Stimulated activated CD4-positive, alpha-beta T cell treated with anti-CD3 and anti-CD28 coated beads, Interleukin-4, amount 100 ng/mL, for 24 hours (primary cell): ENCODE results near the gene XKRX.

Source experiments
- DNase-seq: peaks from one replicate; pipeline ENCODE4 v3.0.0-alpha.2; 2020

XKRX gene

DNA sequence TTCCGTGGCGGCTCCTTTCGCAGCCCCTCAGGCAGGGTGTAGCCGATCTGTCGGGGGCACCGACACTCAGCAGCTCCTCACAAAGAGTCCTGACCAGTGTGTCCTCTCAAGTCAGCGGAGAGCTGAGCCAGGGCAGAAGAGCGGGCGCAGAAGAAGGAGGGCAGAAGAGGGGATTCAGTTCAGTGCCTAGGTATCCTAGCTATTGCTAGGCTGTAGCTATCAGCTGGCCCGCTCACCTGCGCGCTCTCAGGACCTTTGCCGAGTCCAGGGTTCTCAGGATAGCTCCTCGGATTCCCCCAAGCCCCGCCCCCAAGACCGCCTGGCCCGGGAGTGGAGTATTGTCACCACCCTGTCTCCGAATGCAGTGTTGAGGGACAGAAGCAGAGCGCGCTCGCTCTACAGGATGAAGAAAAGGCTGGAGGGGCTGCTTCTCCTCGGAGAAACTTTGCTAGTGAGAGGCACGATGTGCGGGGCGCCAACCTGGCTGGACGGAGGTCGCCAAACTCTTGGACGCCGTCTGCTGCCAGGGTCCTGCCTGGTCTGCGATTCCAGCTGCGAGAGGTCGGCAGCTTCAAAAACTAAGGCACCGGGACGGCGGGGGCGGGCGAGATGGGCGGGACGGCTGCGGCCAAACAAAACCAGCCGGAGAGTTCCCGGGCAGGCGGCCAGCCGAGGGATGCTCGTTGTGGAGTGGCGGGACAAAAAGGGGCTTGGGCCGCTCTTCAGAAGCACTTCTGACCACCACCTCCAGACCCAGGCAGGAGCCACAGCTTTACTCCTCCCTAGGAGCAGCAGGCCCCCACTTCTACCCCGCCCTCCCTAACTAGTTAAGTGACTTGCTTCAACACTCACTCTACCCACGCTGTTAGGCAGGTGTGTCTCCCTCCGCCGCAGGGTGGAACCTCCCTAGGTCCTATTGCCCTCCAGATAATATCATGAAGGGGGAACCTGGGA lies at the start of gene XKRX:
XKRX (minus strand) TSS at position 258 of the 954 bp plus-strand sequence. CDS start 613 bp downstream, outside the sequence.
- DNase-seq = peak; percentile 32

DNA sequence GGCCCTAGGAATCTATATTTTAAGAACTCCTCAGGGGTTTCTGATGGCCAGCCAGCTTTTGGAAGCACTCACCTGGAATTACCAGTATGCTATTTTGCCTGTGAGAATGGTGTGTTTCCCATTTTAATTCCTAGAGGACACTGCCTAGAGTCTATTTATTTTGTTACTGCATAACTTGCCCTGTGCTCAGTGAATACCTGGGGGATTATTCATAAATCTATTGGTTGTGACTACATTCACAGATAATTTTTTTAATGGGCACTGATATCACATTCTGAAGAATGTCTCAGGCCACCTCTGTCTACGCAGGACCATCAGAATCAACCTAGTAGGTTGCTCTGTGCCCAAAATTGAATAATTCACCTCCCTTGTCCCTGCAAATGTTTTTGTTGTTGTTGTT lies 47.5 kb upstream of the XKRX start:
- DNase-seq = no peak

DNA sequence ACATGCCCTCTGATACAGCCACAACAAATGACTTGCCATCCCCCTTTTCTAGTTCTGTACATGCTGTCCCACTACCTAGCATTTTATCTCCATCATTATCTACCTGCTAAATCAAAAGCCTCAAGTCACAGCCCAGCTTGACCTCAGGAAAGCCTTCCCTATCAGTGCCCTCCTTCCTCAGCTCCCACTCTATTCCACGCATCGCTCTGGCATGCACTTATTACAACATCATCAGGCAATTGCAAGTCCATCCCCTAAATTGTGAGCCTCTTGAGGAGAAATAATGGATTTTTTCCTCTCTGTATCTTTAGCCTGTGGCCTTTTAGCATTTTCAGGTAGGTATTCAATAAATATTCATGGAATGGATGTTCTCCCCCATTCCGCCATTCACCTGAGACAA lies 46.5 kb upstream of the XKRX start:
- DNase-seq = no peak

DNA sequence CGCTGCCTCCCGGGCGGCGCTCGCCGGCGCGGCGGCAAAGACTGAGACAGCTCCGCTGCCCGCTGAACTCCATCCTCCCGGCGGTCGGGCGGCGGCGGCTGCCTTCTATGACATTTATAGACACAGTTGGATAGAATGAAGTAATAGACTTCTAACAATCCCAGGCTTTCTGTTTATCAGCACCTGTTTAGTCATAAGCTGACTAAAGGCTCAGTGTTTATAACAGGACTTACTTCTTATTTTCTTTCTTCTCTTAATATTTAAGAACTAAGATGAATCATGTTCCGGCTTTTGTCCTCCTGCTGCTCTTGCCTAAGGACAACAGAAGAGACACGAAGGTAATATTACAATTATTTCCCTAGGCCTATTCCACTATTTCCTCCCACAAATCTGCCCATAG lies 44.7 kb upstream of the XKRX start:
- no peak for DNase-seq

DNA sequence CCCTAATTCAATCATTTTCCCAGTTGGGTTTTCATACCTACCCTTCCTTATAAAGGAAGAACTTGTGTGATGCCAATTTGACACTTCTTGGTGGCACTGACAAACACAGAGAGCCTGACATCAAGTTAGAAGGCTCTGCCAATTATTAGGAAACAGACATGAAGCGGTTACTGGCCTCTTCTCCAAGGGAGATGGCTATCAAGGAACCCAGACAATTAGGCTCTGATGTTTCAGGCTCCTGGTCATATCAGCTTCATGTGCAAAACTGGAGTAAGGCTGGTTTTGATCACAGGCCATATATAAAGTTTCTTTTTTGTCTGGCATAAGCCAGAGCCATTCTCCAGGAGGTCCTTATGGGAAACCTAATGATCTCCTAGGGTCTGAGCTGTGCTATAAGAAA lies 41.2 kb upstream of the XKRX start:
- DNase-seq = no peak

DNA sequence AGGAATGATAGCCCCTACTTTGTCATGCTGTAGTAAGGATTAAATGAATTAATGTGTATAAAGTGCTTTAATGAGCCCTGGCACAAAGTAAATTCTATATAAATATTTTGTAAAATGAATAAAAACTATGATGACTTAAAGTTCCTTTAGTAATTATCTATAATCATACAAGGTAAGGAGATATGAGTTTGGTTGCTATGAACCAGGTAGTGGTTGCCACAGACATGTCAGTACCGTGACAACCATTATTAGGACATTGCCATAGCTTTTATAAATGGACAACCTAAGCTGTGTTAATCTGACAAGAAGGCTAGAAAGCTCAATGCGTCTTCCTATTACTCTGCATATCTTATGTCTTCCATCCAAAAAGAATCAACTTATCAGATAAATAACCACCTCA lies 40.7 kb upstream of the XKRX start, which contains the start of gene ARL13A:
ARL13A (plus strand) TSS at position 301 of the 400 bp plus-strand sequence. CDS start 3,982 bp downstream, outside the sequence.
- no peak for DNase-seq

DNA sequence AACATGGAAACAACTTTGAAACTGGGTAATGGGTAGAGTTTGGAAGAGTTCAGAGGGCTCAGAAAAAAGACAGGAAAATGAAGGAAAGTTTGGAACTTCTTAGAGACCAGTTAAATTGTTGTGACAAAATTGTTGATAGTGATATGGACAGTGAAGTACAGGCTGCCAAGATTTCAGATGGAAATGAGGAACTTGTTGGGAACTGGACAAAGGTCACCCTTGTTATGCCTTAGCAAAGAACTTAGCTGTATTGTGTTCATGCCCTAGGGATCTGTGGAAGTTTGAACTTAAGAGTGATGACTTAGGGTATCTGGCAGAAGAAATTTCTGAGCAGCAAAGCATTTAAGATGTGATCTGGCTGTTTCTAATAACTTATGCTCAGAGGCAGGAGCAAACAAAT lies 35.6 kb upstream of the XKRX start:
- DNase-seq = no peak

DNA sequence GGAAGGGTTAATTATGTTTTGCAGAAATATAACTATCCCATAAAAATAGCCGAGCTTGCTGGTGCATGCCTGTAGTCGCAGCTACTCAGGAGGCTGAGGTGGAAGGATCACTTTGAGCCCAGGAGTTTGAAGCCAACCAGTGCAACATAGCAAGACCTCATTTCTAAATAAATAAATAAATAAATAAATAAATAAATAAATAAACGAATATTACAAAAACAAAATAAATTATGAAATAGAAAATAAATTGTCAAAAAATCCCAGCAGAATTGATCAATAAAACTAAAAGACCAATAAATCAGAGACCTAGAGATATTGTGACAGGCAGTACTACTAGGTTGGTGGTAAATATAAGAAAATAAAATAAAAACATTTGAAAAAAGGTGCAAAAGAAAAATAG lies 34.1 kb upstream of the XKRX start:
- DNase-seq = no peak

DNA sequence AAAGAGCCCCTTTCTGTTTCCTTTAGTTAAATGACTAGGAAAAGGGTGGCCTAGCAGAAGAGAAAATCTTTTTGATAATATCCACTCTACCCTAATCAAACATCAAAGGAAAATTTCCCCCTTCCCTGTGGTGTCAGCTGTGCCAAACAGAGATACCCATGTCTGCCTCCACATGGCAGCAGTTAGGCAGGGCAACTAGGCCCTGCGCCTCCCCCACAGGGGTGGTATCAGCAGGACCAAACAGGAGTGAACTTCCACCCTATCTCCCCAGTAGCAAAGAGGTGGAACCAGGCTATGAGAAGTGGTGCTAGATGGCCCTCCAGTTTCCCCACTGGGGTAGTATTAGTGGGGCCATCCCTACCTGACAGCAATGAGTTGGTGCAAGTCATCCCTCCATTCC lies 19.8 kb upstream of the XKRX start:
- DNase-seq = no peak

DNA sequence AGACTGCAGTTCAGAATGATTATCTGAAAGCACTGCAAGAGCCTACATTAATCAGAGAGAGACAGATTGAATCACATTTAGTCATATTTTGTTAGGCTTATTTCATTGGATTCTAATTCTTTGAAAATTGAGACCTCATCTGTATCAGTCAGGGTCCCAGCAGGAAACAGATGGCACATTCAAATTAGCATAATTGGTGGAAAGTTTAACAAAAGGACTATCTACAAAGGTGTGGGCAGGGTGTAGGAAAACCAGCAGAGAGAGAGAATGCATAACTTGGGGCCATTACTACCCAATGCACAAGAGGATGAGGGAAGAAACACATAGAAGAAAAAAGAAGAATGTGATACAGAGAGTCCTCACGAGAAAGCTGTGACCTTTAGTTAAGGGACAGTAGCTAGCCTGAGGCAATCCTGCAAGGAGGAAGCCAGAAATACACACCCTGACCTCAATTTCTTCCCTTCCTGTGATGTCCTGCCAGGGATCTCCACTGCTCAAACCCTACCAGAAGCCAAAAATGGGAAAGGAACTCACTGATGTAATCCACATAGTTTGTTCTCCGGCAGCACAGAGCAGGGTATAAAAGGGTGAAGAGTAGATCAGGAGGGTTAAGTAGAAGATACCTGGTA lies 17.7 kb upstream of the XKRX start:
- no peak for DNase-seq

DNA sequence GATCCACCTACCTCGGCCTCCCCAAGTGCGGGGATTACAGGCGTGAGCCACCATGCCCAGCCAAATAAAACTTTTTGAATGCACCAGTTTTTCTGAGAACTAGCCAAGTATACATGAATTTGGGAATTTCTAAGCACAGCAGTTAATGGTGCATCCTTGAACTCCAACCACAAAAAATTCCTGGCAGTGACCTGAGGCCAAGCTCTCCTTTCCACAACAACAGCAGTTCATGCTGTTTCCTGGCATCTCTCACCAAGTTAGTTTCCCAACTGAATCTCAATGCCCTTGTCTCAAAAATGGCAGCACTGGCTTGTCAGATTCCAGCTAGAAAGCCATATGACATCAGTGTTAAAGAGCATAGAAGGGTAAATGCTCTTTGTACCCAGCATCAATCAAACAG lies 15.9 kb upstream of the XKRX start:
- DNase-seq = no peak

DNA sequence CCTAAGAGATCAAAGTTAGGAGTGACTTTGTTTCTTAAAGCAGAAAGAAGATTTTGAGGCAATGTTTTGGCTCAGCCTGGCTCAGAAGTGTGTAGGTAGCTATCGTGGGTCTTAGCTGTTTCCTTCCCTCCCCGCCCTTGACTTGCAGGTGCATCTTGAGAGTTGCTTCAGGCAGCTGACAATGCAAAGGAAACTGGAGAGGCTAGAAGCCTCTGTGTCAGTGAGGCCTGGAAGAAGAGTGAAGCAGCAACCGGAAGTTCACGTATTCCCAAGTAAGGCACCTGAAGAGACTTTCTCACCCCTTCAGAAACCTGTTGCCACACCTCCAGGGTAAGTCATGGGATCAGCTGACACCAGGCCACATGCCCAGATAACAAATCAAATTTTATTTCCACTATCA lies 10.6 kb upstream of the XKRX start:
- no peak for DNase-seq

DNA sequence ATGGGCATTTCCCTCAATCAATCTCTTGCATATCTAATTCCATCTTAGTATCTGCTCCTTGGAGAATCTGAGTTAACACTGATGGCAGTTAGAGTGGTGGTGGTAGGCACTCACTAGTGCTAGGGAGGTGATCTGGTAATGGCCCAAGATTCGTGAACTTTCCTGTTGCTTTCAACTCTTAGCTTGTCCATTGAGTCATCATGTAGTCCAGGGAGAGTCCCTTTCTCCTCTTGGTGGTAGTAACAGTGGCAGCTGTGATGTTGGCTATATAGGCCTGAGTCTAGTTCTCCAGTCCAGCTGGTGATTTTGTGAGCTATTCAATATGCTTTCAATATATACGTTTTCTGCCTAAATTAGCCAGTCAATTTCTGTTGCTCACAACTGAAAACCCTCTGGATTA lies 7.0 kb upstream of the XKRX start:
- DNase-seq = no peak

DNA sequence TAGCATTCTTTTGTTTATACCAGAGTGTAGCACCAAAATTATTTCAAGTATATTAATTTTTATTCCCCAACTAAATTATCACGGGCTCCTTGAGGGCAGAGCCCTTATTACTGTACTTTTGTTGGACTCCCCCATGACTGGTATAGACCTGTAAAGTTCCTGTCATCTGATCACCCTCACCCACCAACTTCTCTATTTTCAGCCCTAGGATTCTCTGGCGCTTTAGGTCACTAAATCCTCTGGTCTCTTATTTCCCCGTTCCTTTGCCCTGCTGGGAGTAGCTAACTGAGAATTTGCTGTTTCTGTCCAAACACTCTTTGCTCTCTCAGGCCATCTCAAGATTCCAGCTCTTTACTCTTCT lies 3.2 kb upstream of the XKRX start:
- DNase-seq = no peak

DNA sequence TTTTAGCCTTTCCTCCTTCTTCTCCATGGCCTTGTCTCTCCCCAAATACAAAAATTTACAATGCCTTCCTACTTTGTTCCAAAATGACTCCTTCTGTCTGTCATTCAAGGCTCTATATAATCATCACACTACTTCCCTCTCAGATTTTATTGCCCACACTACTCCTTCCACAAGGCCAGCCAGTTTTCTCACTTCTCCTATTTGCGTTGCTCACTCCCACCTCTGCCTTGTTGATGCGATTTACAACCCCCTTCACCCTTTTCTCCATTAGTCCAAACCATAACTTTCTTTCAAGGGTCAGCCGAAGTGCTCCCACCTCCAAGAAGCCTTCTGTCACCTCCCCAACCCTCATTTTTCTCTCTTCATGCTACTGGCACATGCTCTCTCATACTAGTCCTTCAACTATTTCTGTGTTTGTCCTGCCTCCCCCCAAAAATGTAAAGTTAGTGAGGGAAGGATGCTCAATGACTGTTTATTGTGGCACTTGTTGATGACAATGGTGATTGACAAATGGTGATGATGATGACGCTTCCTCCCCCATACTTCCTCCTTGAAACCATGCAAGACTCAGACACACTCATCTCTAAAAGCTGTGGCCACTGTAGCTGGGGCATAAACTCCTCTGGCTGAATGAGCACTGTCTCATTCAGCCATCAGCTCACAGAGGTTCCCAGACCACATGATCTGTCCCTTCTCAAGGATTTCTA lies 2.7 kb upstream of the XKRX start:
- DNase-seq = peak; percentile 4

DNA sequence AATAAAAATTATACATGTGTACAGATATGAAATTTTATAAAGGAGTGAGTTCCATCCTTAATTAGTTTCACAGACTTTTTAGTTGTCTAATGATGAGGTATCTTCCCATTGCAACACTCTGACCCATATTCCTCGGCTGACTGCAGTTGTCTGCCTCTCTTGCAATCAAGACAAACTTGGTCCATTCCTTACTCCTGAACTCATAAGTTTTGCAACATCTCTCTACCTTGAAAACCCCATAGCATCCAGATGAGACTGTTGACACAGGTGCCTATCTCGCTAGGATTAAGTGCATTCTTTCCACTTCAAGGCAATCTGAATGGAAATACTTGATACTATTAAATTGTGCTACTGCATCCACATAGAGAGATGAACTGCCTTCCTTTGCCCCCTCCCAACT lies 2.3 kb downstream of the XKRX start:
- DNase-seq = no peak

DNA sequence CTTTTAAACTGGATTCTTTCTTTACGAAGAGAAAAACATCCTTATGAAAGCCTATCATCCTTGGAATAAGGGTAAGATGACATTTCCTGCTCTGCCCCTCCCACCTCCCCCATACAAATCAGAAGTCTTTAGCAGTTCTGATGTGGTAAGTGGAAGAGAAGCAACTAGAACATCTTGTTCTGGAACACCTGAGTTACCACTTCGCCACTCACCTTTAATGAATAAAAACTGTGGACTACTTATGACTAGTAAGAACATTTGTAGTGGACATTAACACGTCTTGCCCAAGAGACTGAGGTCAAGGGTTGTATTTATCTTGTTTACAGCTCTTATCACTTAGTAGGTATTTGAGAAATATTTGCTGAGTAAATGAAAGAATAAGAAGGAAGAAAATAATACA lies 4.3 kb downstream of the XKRX start:
- DNase-seq = no peak

DNA sequence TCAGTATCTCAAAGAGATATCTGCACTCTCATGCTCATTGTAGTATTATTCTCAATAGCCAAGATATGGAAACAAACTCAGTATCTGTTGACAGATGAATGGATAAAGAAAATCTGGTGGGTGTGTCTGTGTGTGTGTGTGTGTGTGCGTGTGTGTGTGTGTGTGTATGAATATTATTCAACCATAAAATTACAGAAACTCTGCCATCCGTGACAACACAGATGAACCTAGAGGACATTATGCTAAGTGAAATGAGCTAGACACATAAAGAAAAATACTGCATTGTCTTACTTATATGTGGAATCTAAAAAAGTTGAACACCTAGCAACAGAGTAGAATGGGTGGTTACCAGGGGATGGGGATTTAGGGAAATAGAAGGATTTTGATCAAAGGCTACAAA lies 13.2 kb downstream of the XKRX start:
- DNase-seq = no peak

DNA sequence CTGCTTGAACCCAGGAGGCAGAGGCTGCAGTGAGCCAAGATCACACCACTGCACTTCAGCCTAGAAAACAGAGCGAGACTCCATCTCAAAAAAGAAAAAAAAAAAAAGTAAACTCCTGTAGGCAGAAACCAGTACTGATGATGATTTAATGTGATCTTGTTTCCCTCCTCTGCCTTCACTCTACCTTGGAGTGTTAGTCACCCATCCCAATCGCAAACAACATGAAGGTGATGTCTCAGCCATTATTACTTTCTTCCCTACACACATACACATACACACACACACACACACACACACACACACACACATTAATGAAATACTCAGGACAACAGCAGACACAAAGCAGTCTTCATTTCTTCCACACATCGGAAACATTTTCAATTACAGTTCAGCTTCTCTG lies 15.6 kb downstream of the XKRX start:
- DNase-seq = no peak

DNA sequence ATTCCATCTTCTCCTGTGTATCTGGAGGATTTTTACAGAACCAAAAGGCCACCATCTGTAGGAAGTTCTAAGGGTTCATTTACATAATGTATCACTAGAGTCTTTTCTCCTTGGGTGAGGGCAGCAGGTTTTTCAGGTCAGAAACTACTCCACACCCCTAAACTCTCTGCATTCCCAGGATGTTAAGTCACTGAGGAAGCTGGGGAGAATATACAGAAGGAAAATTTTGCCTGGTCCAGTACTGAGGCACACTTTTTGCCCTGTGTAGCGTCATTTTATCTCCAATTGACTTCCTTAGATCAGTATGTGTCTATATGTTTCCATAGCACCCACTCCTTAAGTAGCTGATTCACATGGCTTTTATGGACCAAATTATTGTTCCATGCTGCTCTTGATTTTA lies 17.0 kb downstream of the XKRX start:
- no peak for DNase-seq

DNA sequence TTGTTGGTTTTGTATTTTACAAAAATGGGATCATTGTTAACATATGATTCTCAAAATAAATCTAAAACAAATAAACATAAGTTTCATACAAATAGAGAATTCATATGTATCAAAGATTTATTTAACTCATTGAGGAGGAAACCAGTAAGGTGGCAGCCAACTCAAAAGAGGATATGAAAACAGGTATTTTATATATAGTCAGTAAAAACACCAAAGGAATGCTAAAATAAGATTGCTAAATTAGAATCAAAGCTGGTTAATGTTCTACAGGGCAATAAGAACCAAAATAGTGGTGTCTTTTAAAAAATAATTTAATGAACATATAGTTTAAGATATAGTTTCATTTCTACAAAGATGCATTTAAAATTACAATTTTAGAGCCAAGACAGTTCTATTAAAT lies 23.1 kb downstream of the XKRX start:
- DNase-seq = no peak

DNA sequence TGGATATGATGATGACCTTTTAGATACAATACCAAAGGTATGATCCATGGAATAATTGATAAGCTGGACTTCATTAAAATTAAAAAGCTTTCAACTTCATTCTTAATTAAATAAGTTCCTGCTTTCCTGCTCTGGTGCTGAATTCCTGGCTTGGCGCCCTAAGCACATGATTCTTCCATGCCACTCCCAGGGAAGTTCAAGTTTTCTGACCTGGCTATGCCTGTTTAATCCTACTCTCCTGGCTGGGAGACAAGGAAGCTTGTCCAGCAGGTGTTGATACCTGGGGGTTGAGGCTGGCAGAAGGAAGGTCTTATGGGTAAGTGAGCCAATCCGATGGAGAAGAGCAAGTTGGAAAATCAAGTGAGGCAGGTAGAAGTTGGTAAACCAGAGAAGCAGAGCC lies 24.3 kb downstream of the XKRX start:
- DNase-seq = no peak

DNA sequence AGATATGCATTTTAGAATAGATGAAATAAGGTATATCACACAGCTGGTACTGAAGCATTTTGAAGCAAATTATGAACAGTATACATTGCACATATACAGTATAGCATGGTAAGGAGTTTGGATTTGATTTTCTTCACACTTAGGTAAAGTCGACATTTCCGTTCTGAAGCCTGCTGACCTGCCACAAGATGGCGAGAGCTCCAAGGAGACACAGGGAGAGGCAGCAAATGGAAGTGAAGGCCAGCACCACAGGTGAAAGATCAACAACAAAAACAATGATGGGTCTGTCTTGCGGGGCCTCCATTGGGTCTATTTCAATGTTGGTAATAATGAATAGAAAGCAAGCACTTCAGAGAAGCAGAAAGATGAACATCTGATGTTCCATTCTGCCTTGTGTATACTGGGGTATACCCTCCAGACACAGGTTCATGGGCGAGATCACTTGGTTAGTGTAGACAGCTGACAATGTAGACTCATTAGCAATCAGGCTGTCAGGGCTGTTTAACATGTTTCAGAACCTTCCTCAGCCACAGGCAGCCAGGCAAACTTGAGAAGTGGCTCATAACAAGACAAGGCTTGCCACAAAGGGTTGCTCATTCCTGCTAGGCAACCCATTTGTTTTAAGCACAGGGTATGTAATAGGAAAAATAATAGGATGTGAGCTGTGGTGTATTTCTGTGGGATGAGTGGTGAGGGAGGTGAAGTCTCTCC lies 33.2 kb downstream of the XKRX start:
- DNase-seq = peak; percentile 4
